ENCODE data around the gene DMD. TPM values are rescaled to one million over a fixed set of nuclear protein-coding genes. Genes with fewer than 3 reads are reported as not detected.
"Not testable (repeated sequence)": the region's sequence is repeated elsewhere in the genome, so short reads cannot be mapped to it uniquely, and the experiment has no call there.

Gene DMD
- total RNA-seq, 1 donor from 2014 or later, result 22.2 TPM

DNA sequence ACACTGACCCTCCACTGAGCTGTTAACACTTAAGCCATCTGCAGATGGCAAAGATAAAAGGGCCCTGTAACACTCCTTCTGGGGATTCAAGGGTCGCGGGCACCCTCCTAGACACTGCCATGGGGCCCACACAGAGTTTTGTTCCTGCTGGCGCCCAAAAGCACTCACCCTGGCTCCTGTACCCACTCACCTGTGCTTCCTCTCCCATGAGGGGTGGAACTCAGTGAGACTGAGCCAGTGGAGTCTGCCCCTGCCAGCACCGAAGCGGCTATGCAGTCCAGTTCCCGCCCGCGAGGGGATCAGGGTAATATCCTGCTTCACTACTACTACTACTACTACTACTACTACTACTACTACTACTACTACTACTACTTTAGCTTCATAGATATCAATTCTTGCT is 1827.4 kb downstream of the DMD start:
- H3K4me3 Mint-ChIP-seq (ENCODE audit: unreplicated experiment), result no peak overlapping the region
- Histone ChIP-seq H3K27ac (ENCODE audit: low read depth, low read length) (no peak overlapping the region), H4K20me1 (ENCODE audit: insufficient read depth, low read length) (no peaks in the 10 kb centered on the region), H3K36me3 (ENCODE audit: insufficient read depth, low read length) (no peaks in the 10 kb centered on the region), H3K79me2 (ENCODE audit: insufficient read depth, low read length) (no peaks in the 10 kb centered on the region), H3K4me2 (ENCODE audit: low read length) (no peak overlapping the region), H2AFZ (ENCODE audit: low read depth, low read length) (no peak overlapping the region), H3K27me3 (ENCODE audit: insufficient read depth, low read length) (no peaks in the 10 kb centered on the region), H3K4me1 (ENCODE audit: insufficient read depth, low read length) (no peaks in the 10 kb centered on the region), H3K9me3 (ENCODE audit: insufficient read depth, low read depth, low read length) (no peaks in the 10 kb centered on the region), H3K9ac (ENCODE audit: low read length) (no peak overlapping the region), H3K4me3 (ENCODE audit: insufficient read depth, low read depth, low read length) (no peak overlapping the region)
- H3K27ac Mint-ChIP-seq (ENCODE audit: unreplicated experiment), result no peak overlapping the region
- H3K4me1 Mint-ChIP-seq (ENCODE audit: low read depth, unreplicated experiment), result peaks cover 3% of the 10 kb centered on the region
- no peaks in the 10 kb centered on the region for H3K36me3 Mint-ChIP-seq (ENCODE audit: low read depth, unreplicated experiment)
- DNase-seq (ENCODE audit: low read depth) (no peak), FAIRE-seq (no peak)
- H3K27me3 Mint-ChIP-seq (ENCODE audit: low read depth, unreplicated experiment), result no peaks in the 10 kb centered on the region
- no peaks in the 10 kb centered on the region for H3K9me3 Mint-ChIP-seq (ENCODE audit: unreplicated experiment)
- TF ChIP-seq, protein P1, sequence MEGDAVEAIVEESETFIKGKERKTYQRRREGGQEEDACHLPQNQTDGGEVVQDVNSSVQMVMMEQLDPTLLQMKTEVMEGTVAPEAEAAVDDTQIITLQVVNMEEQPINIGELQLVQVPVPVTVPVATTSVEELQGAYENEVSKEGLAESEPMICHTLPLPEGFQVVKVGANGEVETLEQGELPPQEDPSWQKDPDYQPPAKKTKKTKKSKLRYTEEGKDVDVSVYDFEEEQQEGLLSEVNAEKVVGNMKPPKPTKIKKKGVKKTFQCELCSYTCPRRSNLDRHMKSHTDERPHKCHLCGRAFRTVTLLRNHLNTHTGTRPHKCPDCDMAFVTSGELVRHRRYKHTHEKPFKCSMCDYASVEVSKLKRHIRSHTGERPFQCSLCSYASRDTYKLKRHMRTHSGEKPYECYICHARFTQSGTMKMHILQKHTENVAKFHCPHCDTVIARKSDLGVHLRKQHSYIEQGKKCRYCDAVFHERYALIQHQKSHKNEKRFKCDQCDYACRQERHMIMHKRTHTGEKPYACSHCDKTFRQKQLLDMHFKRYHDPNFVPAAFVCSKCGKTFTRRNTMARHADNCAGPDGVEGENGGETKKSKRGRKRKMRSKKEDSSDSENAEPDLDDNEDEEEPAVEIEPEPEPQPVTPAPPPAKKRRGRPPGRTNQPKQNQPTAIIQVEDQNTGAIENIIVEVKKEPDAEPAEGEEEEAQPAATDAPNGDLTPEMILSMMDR (IDR thresholded peaks at IDR 0.05; ENCODE audit: insufficient read depth, low read depth, low read length), result no peak
- TF ChIP-seq EZH2 (IDR thresholded peaks at IDR 0.05; ENCODE audit: insufficient read depth, low read length), result no peak

DNA sequence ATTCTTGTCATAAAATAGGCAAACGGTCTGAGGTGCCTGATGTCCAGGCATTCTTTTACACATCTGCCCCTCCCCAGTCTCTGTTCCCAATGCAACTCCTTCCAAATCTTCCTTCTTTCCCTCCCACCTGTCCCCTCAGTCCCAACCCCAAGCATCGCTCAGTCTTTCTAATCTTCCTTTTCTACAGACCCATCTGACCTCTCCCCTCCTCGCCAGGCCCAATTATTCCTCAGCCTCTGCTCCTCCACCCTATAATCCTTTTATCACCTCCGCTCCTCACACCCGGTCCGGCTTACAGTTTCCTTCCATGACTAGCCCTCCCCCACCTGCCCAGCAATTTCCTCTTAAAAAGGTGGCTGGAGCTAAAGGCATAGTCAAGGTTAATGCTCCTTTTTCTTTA is 1832.4 kb downstream of the DMD start:
- not testable (repeated sequence) for H3K4me1 Mint-ChIP-seq (ENCODE audit: low read depth, unreplicated experiment); H3K4me1 ChIP-seq (ENCODE audit: insufficient read depth, low read length); H3K4me3 ChIP-seq (ENCODE audit: insufficient read depth, low read depth, low read length); H3K27ac ChIP-seq (ENCODE audit: low read depth, low read length); H3K79me2 ChIP-seq (ENCODE audit: insufficient read depth, low read length); H3K9me3 Mint-ChIP-seq (ENCODE audit: unreplicated experiment); H2AFZ ChIP-seq (ENCODE audit: low read depth, low read length); H3K27me3 ChIP-seq (ENCODE audit: insufficient read depth, low read length); H3K4me2 ChIP-seq (ENCODE audit: low read length); H3K9ac ChIP-seq (ENCODE audit: low read length); H3K27me3 Mint-ChIP-seq (ENCODE audit: low read depth, unreplicated experiment); H3K27ac Mint-ChIP-seq (ENCODE audit: unreplicated experiment); H4K20me1 ChIP-seq (ENCODE audit: insufficient read depth, low read length); FAIRE-seq; H3K4me3 Mint-ChIP-seq (ENCODE audit: unreplicated experiment); H3K36me3 ChIP-seq (ENCODE audit: insufficient read depth, low read length); H3K36me3 Mint-ChIP-seq (ENCODE audit: low read depth, unreplicated experiment); DNase-seq (ENCODE audit: low read depth); H3K9me3 ChIP-seq (ENCODE audit: insufficient read depth, low read depth, low read length)

DNA sequence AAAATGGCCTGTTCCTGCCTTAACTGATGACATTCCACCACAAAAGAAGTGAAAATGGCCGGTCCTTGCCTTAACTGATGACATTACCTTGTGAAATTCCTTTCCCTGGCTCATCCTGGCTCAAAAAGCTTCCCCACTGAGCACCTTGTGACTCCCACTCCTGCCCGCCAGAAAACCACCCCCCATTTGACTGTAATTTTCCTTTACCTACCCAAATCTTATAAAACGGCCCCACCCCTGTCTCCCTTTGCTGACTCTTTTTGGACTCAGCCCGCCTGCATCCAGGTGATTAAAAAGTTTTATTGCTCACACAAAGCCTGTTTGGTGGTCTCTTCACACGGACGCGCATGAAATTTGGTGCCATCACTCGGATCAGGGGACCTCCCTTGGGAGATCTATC is 1833.5 kb downstream of the DMD start:
- H3K36me3 ChIP-seq (ENCODE audit: insufficient read depth, low read length); H3K79me2 ChIP-seq (ENCODE audit: insufficient read depth, low read length); H3K4me1 ChIP-seq (ENCODE audit: insufficient read depth, low read length); H3K27me3 ChIP-seq (ENCODE audit: insufficient read depth, low read length); H2AFZ ChIP-seq (ENCODE audit: low read depth, low read length); H3K27me3 Mint-ChIP-seq (ENCODE audit: low read depth, unreplicated experiment); H3K4me3 Mint-ChIP-seq (ENCODE audit: unreplicated experiment); H3K9ac ChIP-seq (ENCODE audit: low read length); H3K4me1 Mint-ChIP-seq (ENCODE audit: low read depth, unreplicated experiment); H3K9me3 Mint-ChIP-seq (ENCODE audit: unreplicated experiment); H3K27ac Mint-ChIP-seq (ENCODE audit: unreplicated experiment); H3K4me2 ChIP-seq (ENCODE audit: low read length); H3K27ac ChIP-seq (ENCODE audit: low read depth, low read length); FAIRE-seq; H4K20me1 ChIP-seq (ENCODE audit: insufficient read depth, low read length); H3K9me3 ChIP-seq (ENCODE audit: insufficient read depth, low read depth, low read length); DNase-seq (ENCODE audit: low read depth); H3K4me3 ChIP-seq (ENCODE audit: insufficient read depth, low read depth, low read length); H3K36me3 Mint-ChIP-seq (ENCODE audit: low read depth, unreplicated experiment): not testable (repeated sequence)

Measured in astrocyte (in vitro differentiated cells and primary cell).